Glutamatergic neuron (in vitro differentiated cells): ENCODE measurements around the gene UAP1L1. TPM values are rescaled to one million over a fixed set of nuclear protein-coding genes. Genes with fewer than 3 reads are reported as not detected.

Source experiments
- DNase-seq: peaks from one replicate; pipeline ENCODE4 v3.0.0; 2022
- H3K27ac Mint-ChIP-seq: one replicate; pipeline ENCODE4 v1.8.0; 2020; ENCODE audit warnings: mild to moderate bottlenecking, mixed read lengths, inconsistent platforms; ENCODE audit not compliant: unreplicated experiment
- H3K27me3 Mint-ChIP-seq: one replicate; pipeline ENCODE4 v1.8.0; 2020; ENCODE audit warnings: mild to moderate bottlenecking, moderate library complexity, mixed read lengths, inconsistent platforms; ENCODE audit not compliant: unreplicated experiment
- H3K36me3 Mint-ChIP-seq: one replicate; pipeline ENCODE4 v1.8.0; 2020; ENCODE audit warnings: mild to moderate bottlenecking, mixed read lengths, inconsistent platforms; ENCODE audit not compliant: unreplicated experiment
- H3K4me1 Mint-ChIP-seq: one replicate; pipeline ENCODE4 v1.8.0; 2020; ENCODE audit warnings: mild to moderate bottlenecking, low read depth, mixed read lengths, inconsistent platforms; ENCODE audit not compliant: unreplicated experiment
- H3K4me3 Mint-ChIP-seq: one replicate; pipeline ENCODE4 v1.8.0; 2020; ENCODE audit warnings: mild to moderate bottlenecking, mixed read lengths, inconsistent platforms; ENCODE audit not compliant: unreplicated experiment
- H3K9me3 Mint-ChIP-seq: one replicate; pipeline ENCODE4 v1.8.0; 2020; ENCODE audit warnings: mild to moderate bottlenecking, moderate library complexity, mixed read lengths, inconsistent platforms; ENCODE audit not compliant: unreplicated experiment
- CTCF ChIP-seq: fragments of 200-600 bp; sonication (generic); IDR thresholded peaks from one replicate; pipeline ENCODE4 v1.5.0; 2021; ENCODE audit not compliant: partially characterized antibody, unreplicated experiment
- total RNA-seq: library from RNA; stranded (reverse); fragmentation: NEBNext Ultra II Directional; extraction: Animal tissue kit (Norgen Biotek cat#: 25700); gene quantifications from one replicate; pipeline ENCODE4 v1.2.1, GENCODE V29; 2021; ENCODE audit not compliant: unreplicated experiment

UAP1L1 gene
- total RNA-seq, 1 donor from 2014 or later, result 5.1 TPM

- H3K4me3 Mint-ChIP-seq, result no peak overlapping the region
- peaks cover 5% of the 10 kb centered on the region for H3K4me1 Mint-ChIP-seq
Observed at GRCh38 chr9:137114220-137114612, 36.9 kb downstream of the UAP1L1 start.

GRCh38 chr9:137114613-137115393, 37.5 kb downstream of the UAP1L1 start, which contains the start of gene DPP7:
Gene DPP7, minus strand, starts transcription at chr9:137114733. Its CDS starts 20 bp downstream, at chr9:137114713.
- peaks cover 4% of the 10 kb centered on the region for H3K9me3 Mint-ChIP-seq
- no peak within 1 kb of the TSS for H3K27ac Mint-ChIP-seq
- TF ChIP-seq CTCF, result no peak
- H3K36me3 Mint-ChIP-seq, result no peaks in the 10 kb centered on the region
- DNase-seq, result peak; percentile 60
- peaks cover 6% of the 10 kb centered on the region for H3K27me3 Mint-ChIP-seq
- no peak within 1 kb of the TSS for H3K4me3 Mint-ChIP-seq
- peaks cover 9% of the 10 kb centered on the region for H3K4me1 Mint-ChIP-seq

More at GRCh38 chr9:137114220-137114612, 36.9 kb downstream of the UAP1L1 start:
- H3K27ac Mint-ChIP-seq, result no peak overlapping the region
- no peak for DNase-seq
- no peaks in the 10 kb centered on the region for H3K36me3 Mint-ChIP-seq
- no peak for TF ChIP-seq CTCF
- H3K27me3 Mint-ChIP-seq, result peaks cover 4% of the 10 kb centered on the region
- peaks cover 4% of the 10 kb centered on the region for H3K9me3 Mint-ChIP-seq

GRCh38 chr9:137115394-137116026, 38.2 kb downstream of the UAP1L1 start:
- Mint-ChIP-seq H3K36me3 (no peaks in the 10 kb centered on the region), H3K4me1 (peaks cover 9% of the 10 kb centered on the region), H3K4me3 (no peak overlapping the region), H3K27ac (no peak overlapping the region), H3K27me3 (peaks cover 6% of the 10 kb centered on the region), H3K9me3 (peaks cover 4% of the 10 kb centered on the region)
- TF ChIP-seq CTCF, result no peak
- no peak for DNase-seq

GRCh38 chr9:137116027-137116507, 38.8 kb downstream of the UAP1L1 start:
- H3K4me3 Mint-ChIP-seq, result no peak overlapping the region
- H3K27me3 Mint-ChIP-seq, result peaks cover 6% of the 10 kb centered on the region
- H3K9me3 Mint-ChIP-seq, result peaks cover 4% of the 10 kb centered on the region
- H3K27ac Mint-ChIP-seq, result no peak overlapping the region
- TF ChIP-seq CTCF, result no peak
- peaks cover 9% of the 10 kb centered on the region for H3K4me1 Mint-ChIP-seq
- no peaks in the 10 kb centered on the region for H3K36me3 Mint-ChIP-seq
- DNase-seq, result no peak

GRCh38 chr9:137116728-137117127, 39.4 kb downstream of the UAP1L1 start:
- Mint-ChIP-seq H3K36me3 (no peaks in the 10 kb centered on the region), H3K27ac (no peak overlapping the region), H3K4me1 (peaks cover 9% of the 10 kb centered on the region), H3K4me3 (no peak overlapping the region), H3K9me3 (peaks cover 4% of the 10 kb centered on the region), H3K27me3 (peaks cover 6% of the 10 kb centered on the region)
- TF ChIP-seq CTCF, result no peak
- DNase-seq, result no peak
